Naive thymus-derived CD4-positive, alpha-beta T cell (primary cell): ENCODE results near the gene CRKL. TPM values are rescaled to one million over a fixed set of nuclear protein-coding genes. Genes with fewer than 3 reads are reported as not detected.

Source experiments
- ATAC-seq: fragments of 150-1000 bp; cut with Tn5 transposase; 2 replicates; pipeline ENCODE4 v1.10.0; 2021; ENCODE audit warnings: mild to moderate bottlenecking, moderate library complexity
- CTCF ChIA-PET: fragments of 350-600 bp; sonication (Branson Sonifier 250); formaldehyde crosslinking; loops from one replicate; lab custom pipeline; 2021; ENCODE audit warnings: antibody characterized with exemption; lab: Charles Lee
- POLR2A ChIA-PET: fragments of 350-600 bp; sonication (Branson Sonifier 250); formaldehyde crosslinking; loops from one replicate; lab custom pipeline; 2021; ENCODE audit warnings: antibody characterized with exemption, inconsistent platforms; lab: Charles Lee
- DNase-seq, 9 donors: peaks; one replicate each; pipeline versions ENCODE4 v3.0.0 to v3.0.0-alpha.2; 2020 to 2022; ENCODE audit warnings: mixed read lengths in 1 of 9
- H3K27ac ChIP-seq: one replicate; pipeline ENCODE4 v1.7.0; 2013; ENCODE audit warnings: mild to moderate bottlenecking, low read depth, low read length, moderate library complexity
- H3K27me3 ChIP-seq, 2 donors: one replicate each; pipeline ENCODE4 v1.7.0; 2013; ENCODE audit warnings: low read length in 2 of 2, mild to moderate bottlenecking in 2 of 2, moderate library complexity in 2 of 2; ENCODE audit not compliant: control insufficient read depth in 2 of 2, insufficient read depth in 2 of 2
- H3K36me3 ChIP-seq, 3 experiments: 1 replicate in 2 of 3; 2 replicates in 1 of 3; pipeline ENCODE4 v1.7.0; 2013; ENCODE audit warnings: low read length in 3 of 3, mild to moderate bottlenecking in 3 of 3, moderate library complexity in 1 of 3; ENCODE audit not compliant: insufficient read depth in 3 of 3, control insufficient read depth in 2 of 3
- H3K4me1 ChIP-seq, 2 donors: one replicate each; pipeline ENCODE4 v1.7.0; 2013; ENCODE audit warnings: low read length in 2 of 2, mild to moderate bottlenecking in 2 of 2, moderate library complexity in 1 of 2; ENCODE audit not compliant: control insufficient read depth in 2 of 2, insufficient read depth in 2 of 2
- H3K4me3 ChIP-seq: 2 replicates; pipeline ENCODE4 v1.7.0; 2013; ENCODE audit warnings: mild to moderate bottlenecking, low read length
- H3K9me3 ChIP-seq, 3 experiments: 1 replicate in 2 of 3; 2 replicates in 1 of 3; pipeline ENCODE4 v1.7.0; 2013; ENCODE audit warnings: low read length in 3 of 3; ENCODE audit not compliant: control insufficient read depth in 2 of 3
- H3K27ac Mint-ChIP-seq, 9 donors: one replicate each; pipeline ENCODE4 v1.8.0; 2020 to 2022; ENCODE audit warnings: mixed read lengths in 9 of 9, mild to moderate bottlenecking in 8 of 9, moderate library complexity in 5 of 9, inconsistent platforms in 2 of 9
- H3K27me3 Mint-ChIP-seq, 5 donors: one replicate each; pipeline ENCODE4 v1.8.0; 2021 to 2022; ENCODE audit warnings: mixed read lengths in 5 of 5, mild to moderate bottlenecking in 1 of 5
- H3K36me3 Mint-ChIP-seq, 5 donors: one replicate each; pipeline ENCODE4 v1.8.0; 2020 to 2022; ENCODE audit warnings: mixed read lengths in 5 of 5, mild to moderate bottlenecking in 3 of 5, inconsistent platforms in 1 of 5
- H3K4me1 Mint-ChIP-seq, 7 donors: one replicate each; pipeline ENCODE4 v1.8.0; 2020 to 2022; ENCODE audit warnings: mixed read lengths in 7 of 7, mild to moderate bottlenecking in 3 of 7, inconsistent platforms in 1 of 7
- H3K4me3 Mint-ChIP-seq, 10 donors: one replicate each; pipeline ENCODE4 v1.8.0; 2020 to 2022; ENCODE audit warnings: mild to moderate bottlenecking in 10 of 10, mixed read lengths in 10 of 10, moderate library complexity in 6 of 10, inconsistent platforms in 2 of 10
- H3K9me3 Mint-ChIP-seq, 11 donors: one replicate each; pipeline ENCODE4 v1.8.0; 2020 to 2022; ENCODE audit warnings: mixed read lengths in 11 of 11, mild to moderate bottlenecking in 4 of 11, inconsistent platforms in 1 of 11, moderate library complexity in 1 of 11
- intact Hi-C, 2 donors: fragments of 100-400 bp; cut with micrococcal nuclease; formaldehyde crosslinking; loops; one replicate each; pipeline ENCODE4 v1.15.1; 2023
- polyA plus RNA-seq, 2 donors: library from polyadenylated mRNA; unstranded; fragments of 300-500 nt; fragmentation: Illumina TruSeq; gene quantifications; one replicate each; pipeline ENCODE4 v1.2.3, GENCODE V29; 2021
- total RNA-seq, 6 experiments: library from RNA in 5 of 6; stranded (reverse) in 5 of 6; gene quantifications; 1 replicate in 5 of 6; 2 replicates in 1 of 6; pipeline ENCODE4 v1.2.3 and lab custom pipeline; 2021 to 2026

CRKL gene
- total and polyA plus RNA-seq, 7 experiments from 2014 or later: 38.9 to 82.7 (median 65.8) TPM

- ChIA-PET POLR2A (no interaction called here), CTCF (no interaction called here)
- DNase-seq (no peak), ATAC-seq (no peak)
- Histone ChIP-seq H3K9me3 (no peaks in the 10 kb centered on the region), H3K36me3 (peaks cover 0 to 3% (median 3%) of the 10 kb centered on the region in 3 experiments), H3K4me3 (no peak overlapping the region), H3K27me3 (no peaks in the 10 kb centered on the region), H3K4me1 (peaks cover 11 to 17% of the 10 kb centered on the region in 2 donors), H3K27ac (no peak overlapping the region)
- Mint-ChIP-seq H3K4me1 (peaks cover 50 to 93% (median 78%) of the 10 kb centered on the region in 7 donors), H3K4me3 (peak overlapping the region in 3 of 10 donors; percentile 31 to 37 (median 36)), H3K36me3 (peaks cover 5 to 39% (median 11%) of the 10 kb centered on the region in 5 donors), H3K9me3 (no peaks in the 10 kb centered on the region), H3K27ac (peak overlapping the region in 2 of 9 donors; percentile 62), H3K27me3 (no peaks in the 10 kb centered on the region)
- intact Hi-C loops: no loop called here
Measured at GRCh38 chr22:20943104-20943933, 26.1 kb downstream of the CRKL start.

GRCh38 chr22:20944042-20944441, 26.8 kb downstream of the CRKL start:
- no peak overlapping the region for H3K4me3 ChIP-seq
- Mint-ChIP-seq H3K27me3 (no peaks in the 10 kb centered on the region), H3K36me3 (peaks cover 5 to 33% (median 9%) of the 10 kb centered on the region in 5 donors), H3K4me1 (peaks cover 51 to 94% (median 78%) of the 10 kb centered on the region in 7 donors), H3K4me3 (peak overlapping the region in 2 of 10 donors; percentile 31 to 37), H3K27ac (peak overlapping the region in 1 of 9 donors; percentile 62), H3K9me3 (no peaks in the 10 kb centered on the region)
- ChIA-PET CTCF (no interaction called here), POLR2A (interaction anchor here (0.6 kb wide), 2 partner anchors 484 to 1852 kb away, joined by 7 read pairs; no protein-coding TSS in a partner anchor)
- H3K9me3 ChIP-seq: no peaks in the 10 kb centered on the region
- peaks cover 0 to 6% (median 3%) of the 10 kb centered on the region in 3 experiments for H3K36me3 ChIP-seq
- intact Hi-C loops: no loop called here
- no peak for DNase-seq
- no peaks in the 10 kb centered on the region for H3K27me3 ChIP-seq
- peaks cover 10 to 24% of the 10 kb centered on the region in 2 donors for H3K4me1 ChIP-seq
- no peak overlapping the region for H3K27ac ChIP-seq
- ATAC-seq: no peak

GRCh38 chr22:20945578-20945934, 28.3 kb downstream of the CRKL start:
- ChIA-PET CTCF (no interaction called here), POLR2A (no interaction called here)
- Histone ChIP-seq H3K9me3 (no peaks in the 10 kb centered on the region), H3K36me3 (peaks cover 3 to 20% (median 7%) of the 10 kb centered on the region in 3 experiments), H3K27me3 (no peaks in the 10 kb centered on the region), H3K4me1 (peaks cover 10 to 32% of the 10 kb centered on the region in 2 donors), H3K4me3 (no peak overlapping the region), H3K27ac (no peak overlapping the region)
- Mint-ChIP-seq H3K27me3 (no peaks in the 10 kb centered on the region), H3K27ac (peak overlapping the region in 5 of 9 donors; percentile 2 to 82 (median 36)), H3K4me3 (peak overlapping the region in 1 of 10 donors; percentile 62), H3K4me1 (peaks cover 48 to 92% (median 75%) of the 10 kb centered on the region in 7 donors), H3K36me3 (peaks cover 6 to 34% (median 13%) of the 10 kb centered on the region in 5 donors), H3K9me3 (no peaks in the 10 kb centered on the region)
- DNase-seq (no peak), ATAC-seq (no peak)
- intact Hi-C loops: no loop called here

GRCh38 chr22:20946080-20946986, 29.1 kb downstream of the CRKL start:
- DNase-seq (no peak), ATAC-seq (no peak)
- Mint-ChIP-seq H3K4me3 (peak overlapping the region in 2 of 10 donors; percentile 4 to 36), H3K36me3 (peaks cover 4 to 35% (median 13%) of the 10 kb centered on the region in 5 donors), H3K27ac (peak overlapping the region in 5 of 9 donors; percentile 45 to 69 (median 54)), H3K4me1 (peaks cover 41 to 84% (median 67%) of the 10 kb centered on the region in 7 donors), H3K27me3 (no peaks in the 10 kb centered on the region), H3K9me3 (no peaks in the 10 kb centered on the region)
- no peak overlapping the region for H3K27ac ChIP-seq
- ChIA-PET CTCF (interaction anchor here (0.5 kb wide), 1 partner anchor 13 kb away, joined by 6 read pairs; no protein-coding TSS in a partner anchor), POLR2A (no interaction called here)
- peaks cover 3 to 28% (median 7%) of the 10 kb centered on the region in 3 experiments for H3K36me3 ChIP-seq
- intact Hi-C loops: no loop called here
- peaks cover 5 to 25% of the 10 kb centered on the region in 2 donors for H3K4me1 ChIP-seq
- no peak overlapping the region for H3K4me3 ChIP-seq
- no peaks in the 10 kb centered on the region for H3K9me3 ChIP-seq
- H3K27me3 ChIP-seq: no peaks in the 10 kb centered on the region

GRCh38 chr22:20946991-20947390, 29.8 kb downstream of the CRKL start:
- no peak overlapping the region for H3K4me3 ChIP-seq

GRCh38 chr22:20948450-20948849, 31.2 kb downstream of the CRKL start:
- Mint-ChIP-seq H3K27me3 (no peaks in the 10 kb centered on the region), H3K27ac (peak overlapping the region in 2 of 9 donors; percentile 38 to 55), H3K4me3 (no peak overlapping the region), H3K36me3 (peaks cover 7 to 29% (median 10%) of the 10 kb centered on the region in 5 donors), H3K4me1 (peaks cover 33 to 63% (median 48%) of the 10 kb centered on the region in 7 donors), H3K9me3 (peaks cover 0 to 2% (median 0%) of the 10 kb centered on the region in 11 donors)
- ATAC-seq (no peak), DNase-seq (no peak)
- intact Hi-C loops: no loop called here
- no peak overlapping the region for H3K4me3 ChIP-seq
- peaks cover 3 to 47% (median 7%) of the 10 kb centered on the region in 3 experiments for H3K36me3 ChIP-seq
- ChIA-PET POLR2A (no interaction called here), CTCF (interaction anchor here (1.4 kb wide), 1 partner anchor 12 kb away, joined by 3 read pairs; no protein-coding TSS in a partner anchor)
- H3K27me3 ChIP-seq: no peaks in the 10 kb centered on the region
- H3K4me1 ChIP-seq: peaks cover 0 to 25% of the 10 kb centered on the region in 2 donors
- no peaks in the 10 kb centered on the region for H3K9me3 ChIP-seq
- H3K27ac ChIP-seq: no peak overlapping the region

More at GRCh38 chr22:20946991-20947390, 29.8 kb downstream of the CRKL start:
- no peak for ATAC-seq
- CTCF ChIA-PET: no interaction called here
- Mint-ChIP-seq H3K36me3 (peaks cover 4 to 32% (median 13%) of the 10 kb centered on the region in 5 donors), H3K9me3 (no peaks in the 10 kb centered on the region), H3K27ac (peak overlapping the region in 2 of 9 donors; percentile 23 to 56), H3K4me1 (peaks cover 38 to 78% (median 62%) of the 10 kb centered on the region in 7 donors), H3K27me3 (no peaks in the 10 kb centered on the region), H3K4me3 (peak overlapping the region in 1 of 10 donors; percentile 4)
- H3K9me3 ChIP-seq: no peaks in the 10 kb centered on the region
- no peak overlapping the region for H3K27ac ChIP-seq
- intact Hi-C loops: no loop called here
- peaks cover 5 to 25% of the 10 kb centered on the region in 2 donors for H3K4me1 ChIP-seq
- H3K27me3 ChIP-seq: no peaks in the 10 kb centered on the region
- H3K36me3 ChIP-seq: peaks cover 3 to 34% (median 7%) of the 10 kb centered on the region in 3 experiments
- DNase-seq: no peak
- POLR2A ChIA-PET: no interaction called here
